ENCODE data around the gene SPDYE9.
"Not testable (repeated sequence)": the region's sequence is repeated elsewhere in the genome, so short reads cannot be mapped to it uniquely, and the experiment has no call there.

The SPDYE9 gene

GRCh38 chr7:73085938-73086337 is at the start of gene SPDYE9:
Gene SPDYE9, minus strand, starts transcription at chr7:73086038. Its CDS starts 1,800 bp downstream, at chr7:73084238.
- DNase-seq (ENCODE audit: low spot score) = not testable (repeated sequence)

- not testable (repeated sequence) for DNase-seq (ENCODE audit: low spot score)
These were observed 49.0 kb upstream of the SPDYE9 start for GRCh38 chr7:73134866-73135265.

- DNase-seq (ENCODE audit: low spot score) = not testable (repeated sequence)
These were observed 46.9 kb upstream of the SPDYE9 start for GRCh38 chr7:73132651-73133217.

GRCh38 chr7:73130612-73131011 is 44.8 kb upstream of the SPDYE9 start:
- DNase-seq (ENCODE audit: low spot score) = not testable (repeated sequence)

- not testable (repeated sequence) for DNase-seq (ENCODE audit: low spot score)
These were observed 38.3 kb upstream of the SPDYE9 start for GRCh38 chr7:73124126-73124525.

- not testable (repeated sequence) for DNase-seq (ENCODE audit: low spot score)
These were observed 37.1 kb upstream of the SPDYE9 start for GRCh38 chr7:73122778-73123447.

- DNase-seq (ENCODE audit: low spot score) = not testable (repeated sequence)
These were observed 32.3 kb upstream of the SPDYE9 start for GRCh38 chr7:73118155-73118554.

GRCh38 chr7:73057811-73058210 is 28.0 kb downstream of the SPDYE9 start, which contains the start of gene SPDYE11:
Gene SPDYE11, minus strand, starts transcription at chr7:73057911. Its CDS starts 1,800 bp downstream, at chr7:73056111.
- DNase-seq (ENCODE audit: low spot score) = not testable (repeated sequence)

- DNase-seq (ENCODE audit: low spot score) = not testable (repeated sequence)
These were observed 56.2 kb downstream of the SPDYE9 start, which contains the start of gene SPDYE8 for GRCh38 chr7:73029666-73030065. Gene SPDYE8, minus strand, starts transcription at chr7:73029766. Its CDS starts 1,800 bp downstream, at chr7:73027966.
